Smooth muscle cell (in vitro differentiated cells): Measurements from ENCODE around the gene MRPL42. TPM values are rescaled to one million over a fixed set of nuclear protein-coding genes. Genes with fewer than 3 reads are reported as not detected.

Source experiments
- DNase-seq: peaks from one replicate; lab custom pipeline; 2025; ENCODE audit not compliant: unreplicated experiment; lab: John Stamatoyannopoulos, UW
- H2AFZ ChIP-seq: fragments of 200-600 bp; sonication (generic); 2 replicates; pipeline ENCODE4 v1.6.0; 2016; ENCODE audit warnings: antibody characterized with exemption, low read depth, mild to moderate bottlenecking
- H3F3A ChIP-seq: fragments of 200-600 bp; sonication (generic); 2 replicates; pipeline ENCODE4 v1.6.0; 2017; ENCODE audit warnings: antibody characterized with exemption, low read depth
- H3K27ac ChIP-seq: fragments of 200-600 bp; sonication (generic); 2 replicates; pipeline ENCODE4 v1.5.1; 2016; ENCODE audit warnings: low read depth, mild to moderate bottlenecking
- H3K27me3 ChIP-seq: fragments of 200-600 bp; sonication (generic); 2 replicates; pipeline ENCODE4 v1.6.1; 2016; ENCODE audit warnings: low read depth, mild to moderate bottlenecking
- H3K36me3 ChIP-seq: fragments of 200-600 bp; sonication (generic); 2 replicates; pipeline ENCODE4 v1.5.1; 2016; ENCODE audit warnings: low read depth
- H3K4me1 ChIP-seq: fragments of 200-600 bp; sonication (generic); 2 replicates; pipeline ENCODE4 v1.5.1; 2016; ENCODE audit warnings: low read depth
- H3K4me2 ChIP-seq: fragments of 200-600 bp; sonication (generic); 2 replicates; pipeline ENCODE4 v1.6.0; 2016; ENCODE audit warnings: mild to moderate bottlenecking
- H3K4me3 ChIP-seq: fragments of 200-600 bp; sonication (generic); 2 replicates; pipeline ENCODE4 v1.5.1; 2016; ENCODE audit warnings: mild to moderate bottlenecking
- H3K79me2 ChIP-seq: fragments of 200-600 bp; sonication (generic); 2 replicates; pipeline ENCODE4 v1.6.0; 2016; ENCODE audit warnings: low read depth, mild to moderate bottlenecking
- H3K9ac ChIP-seq: fragments of 200-600 bp; sonication (generic); 2 replicates; pipeline ENCODE4 v1.6.0; 2016; ENCODE audit warnings: low read depth
- H3K9me3 ChIP-seq: fragments of 200-600 bp; sonication (generic); replicated peaks from 2 replicates; pipeline ENCODE4 v1.5.1; 2016; ENCODE audit warnings: low read depth
- H4K20me1 ChIP-seq: fragments of 200-600 bp; sonication (generic); 2 replicates; pipeline ENCODE4 v1.6.0; 2016; ENCODE audit warnings: low read depth
- CTCF ChIP-seq: fragments of 200-600 bp; sonication (generic); IDR thresholded peaks from 2 replicates; pipeline ENCODE4 v1.5.1; 2017; ENCODE audit warnings: borderline replicate concordance, mild to moderate bottlenecking, antibody characterized with exemption; ENCODE audit not compliant: insufficient read depth, poor library complexity, severe bottlenecking
- WGBS: methylation state at CpG from one replicate; pipeline ENCODE4 v1.1.7; 2016; ENCODE audit warnings: low lambda C conversion rate; 5-methylcytosine and 5-hydroxymethylcytosine counted together
- polyA plus RNA-seq: library from polyadenylated mRNA; unstranded; fragments of >200 nt; fragmentation: Nextera tagmentation; extraction: Ambion mirVana; gene quantifications from 2 replicates; pipeline ENCODE4 v1.2.1, GENCODE V29; 2016
- total RNA-seq: library from RNA; depleted of rRNA; stranded (reverse); fragments of >200 nt; gene quantifications from 2 replicates; pipeline ENCODE4 v1.2.3, GENCODE V29; 2014

MRPL42 gene
- total and polyA plus RNA-seq, 2 experiments from 2014 or later, result 82.8 to 113 TPM

GRCh38 chr12:93500667-93501066 is 33.4 kb downstream of the MRPL42 start:
- no peaks in the 10 kb centered on the region for H3K4me1 ChIP-seq
- H3K4me2 ChIP-seq, result no peak overlapping the region
- H3K4me3 ChIP-seq, result no peak overlapping the region
- H3K36me3 ChIP-seq, result no peaks in the 10 kb centered on the region
- H3K27ac ChIP-seq, result no peak overlapping the region
- H2AFZ ChIP-seq, result no peak overlapping the region
- H4K20me1 ChIP-seq, result no peaks in the 10 kb centered on the region
- no peak overlapping the region for H3K9ac ChIP-seq
- H3K27me3 ChIP-seq, result no peaks in the 10 kb centered on the region
- peaks cover 3% of the 10 kb centered on the region for H3F3A ChIP-seq
- 79% methylated on average over 2 of the region's 2 CpGs for WGBS
- DNase-seq, result no peak
- no peaks in the 10 kb centered on the region for H3K9me3 ChIP-seq
- TF ChIP-seq CTCF, result no peak
- no peaks in the 10 kb centered on the region for H3K79me2 ChIP-seq

- H3K27ac ChIP-seq, result no peak overlapping the region
- no peaks in the 10 kb centered on the region for H3K9me3 ChIP-seq
- H3K79me2 ChIP-seq, result no peaks in the 10 kb centered on the region
- H3K36me3 ChIP-seq, result no peaks in the 10 kb centered on the region
- no peak for DNase-seq
- no peaks in the 10 kb centered on the region for H3K27me3 ChIP-seq
- no peak overlapping the region for H2AFZ ChIP-seq
- no peaks in the 10 kb centered on the region for H4K20me1 ChIP-seq
- peak; percentile 86 for TF ChIP-seq CTCF
- H3K4me2 ChIP-seq, result no peak overlapping the region
- H3F3A ChIP-seq, result peaks cover 3% of the 10 kb centered on the region
- H3K4me1 ChIP-seq, result no peaks in the 10 kb centered on the region
- no peak overlapping the region for H3K4me3 ChIP-seq
- H3K9ac ChIP-seq, result no peak overlapping the region
- WGBS, result 81% methylated on average over 11 of the region's 11 CpGs
Observed at GRCh38 chr12:93502802-93503623, 35.7 kb downstream of the MRPL42 start.

GRCh38 chr12:93507165-93507564 is 39.9 kb downstream of the MRPL42 start:
- DNase-seq, result no peak
- H3K9me3 ChIP-seq, result no peaks in the 10 kb centered on the region
- no peaks in the 10 kb centered on the region for H3K79me2 ChIP-seq
- no peaks in the 10 kb centered on the region for H3K4me1 ChIP-seq
- H3F3A ChIP-seq, result no peaks in the 10 kb centered on the region
- H3K27ac ChIP-seq, result no peak overlapping the region
- TF ChIP-seq CTCF, result no peak
- H4K20me1 ChIP-seq, result no peaks in the 10 kb centered on the region
- H3K9ac ChIP-seq, result no peak overlapping the region
- H3K4me3 ChIP-seq, result no peak overlapping the region
- H2AFZ ChIP-seq, result no peak overlapping the region
- H3K36me3 ChIP-seq, result no peaks in the 10 kb centered on the region
- no peaks in the 10 kb centered on the region for H3K27me3 ChIP-seq
- no peak overlapping the region for H3K4me2 ChIP-seq

GRCh38 chr12:93509506-93509905 is 42.2 kb downstream of the MRPL42 start:
- H4K20me1 ChIP-seq, result no peaks in the 10 kb centered on the region
- H3K4me1 ChIP-seq, result no peaks in the 10 kb centered on the region
- WGBS, result 96% methylated on average over 1 of the region's 1 CpG
- H3K27me3 ChIP-seq, result no peaks in the 10 kb centered on the region
- H2AFZ ChIP-seq, result no peak overlapping the region
- no peaks in the 10 kb centered on the region for H3K79me2 ChIP-seq
- no peaks in the 10 kb centered on the region for H3K9me3 ChIP-seq
- no peaks in the 10 kb centered on the region for H3F3A ChIP-seq
- H3K4me3 ChIP-seq, result no peak overlapping the region
- no peaks in the 10 kb centered on the region for H3K36me3 ChIP-seq
- TF ChIP-seq CTCF, result no peak
- no peak for DNase-seq
- no peak overlapping the region for H3K27ac ChIP-seq
- no peak overlapping the region for H3K4me2 ChIP-seq
- no peak overlapping the region for H3K9ac ChIP-seq
